A549 (cell line): ENCODE results near the gene CADM2. TPM values are rescaled to one million over a fixed set of nuclear protein-coding genes. Genes with fewer than 3 reads are reported as not detected.

Experiments used
- ATAC-seq, 2 experiments: fragments of 200-7000 bp in 1 of 2; fragments of >200 bp in 1 of 2; cut with Nextera tagmentation in 1 of 2; cut with Tn5 transposase in 1 of 2; 3 replicates each; pipeline versions ENCODE4 v1.8.0 to v1.9.1; 2018 to 2020; ENCODE audit warnings: mild to moderate bottlenecking in 1 of 2, moderate library complexity in 1 of 2
- CTCF ChIA-PET: fragments of 300-600 bp; sonication (Branson Sonifier 250); formaldehyde crosslinking; extraction: SDS; loops from one replicate; lab custom pipeline; 2021; ENCODE audit warnings: antibody characterized with exemption, inconsistent platforms; lab: Yijun Ruan, JAX
- POLR2A ChIA-PET: fragments of 350-600 bp; formaldehyde crosslinking; extraction: SDS; loops from one replicate; lab custom pipeline; 2021; ENCODE audit warnings: antibody characterized with exemption, inconsistent platforms; lab: Yijun Ruan, JAX
- DNase-seq, 2 experiments: peaks; one replicate each; pipeline versions ENCODE4 v3.0.0 to v3.0.0-alpha.2; 2011 to 2016; ENCODE audit warnings: low read depth in 1 of 2, low spot score in 1 of 2
- FAIRE-seq: peaks from 2 replicates; lab custom pipeline; 2011; peaks lifted over from hg19 to GRCh38; lab: Jason Lieb, UNC
- H3K27ac ChIP-seq, 2 experiments: fragments of >200 bp; sonication (Bioruptor Twin); formaldehyde crosslinking; 3 replicates each; pipeline ENCODE4 v1.5.1; 2016 to 2017
- H3K4me1 ChIP-seq: fragments of >200 bp; sonication (Bioruptor Twin); formaldehyde crosslinking; 3 replicates; pipeline ENCODE4 v1.6.1; 2016
- H3K4me2 ChIP-seq: fragments of >200 bp; sonication (Bioruptor Twin); formaldehyde crosslinking; 3 replicates; pipeline ENCODE4 v1.6.1; 2016
- H3K4me3 ChIP-seq: fragments of >200 bp; sonication (Bioruptor Twin); formaldehyde crosslinking; 3 replicates; pipeline ENCODE4 v1.5.1; 2016
- H3K9me3 ChIP-seq: fragments of >200 bp; sonication (Bioruptor Twin); formaldehyde crosslinking; 3 replicates; pipeline ENCODE4 v1.6.1; 2016
- BHLHE40 ChIP-seq: IDR thresholded peaks from 2 replicates; pipeline ENCODE4 v1.6.1; 2012; ENCODE audit warnings: low read depth, low read length, inconsistent platforms
- CEBPB ChIP-seq, 2 experiments: fragments of >200 bp in 1 of 2; sonication (Bioruptor Twin) in 1 of 2; formaldehyde crosslinking in 1 of 2; IDR thresholded peaks; 2 replicates each; pipeline ENCODE4 v1.6.1; 2012 to 2016
- FOSL2 ChIP-seq, 2 experiments: fragments of 450-650 bp in 1 of 2; fragments of >200 bp in 1 of 2; sonication (Bioruptor Twin) in 1 of 2; formaldehyde crosslinking; IDR thresholded peaks; 2 replicates each; pipeline versions ENCODE4 v1.5.0 to v1.6.1; 2016 to 2020; ENCODE audit warnings: mild to moderate bottlenecking in 1 of 2, moderate library complexity in 1 of 2
- FOXS1 ChIP-seq: fragments of 250-450 bp; sonication (Bioruptor Pico); IDR thresholded peaks from 2 replicates; pipeline ENCODE4 v1.5.0; 2020; ENCODE audit warnings: mild to moderate bottlenecking, moderate library complexity
- HOXB13 ChIP-seq: fragments of 250-450 bp; sonication (Bioruptor Pico); IDR thresholded peaks from 2 replicates; pipeline ENCODE4 v1.5.0; 2020; ENCODE audit warnings: low read depth, mild to moderate bottlenecking, moderate library complexity
- MAFK ChIP-seq: fragments of 450-650 bp; IDR thresholded peaks from 2 replicates; pipeline ENCODE4 v1.6.1; 2014; ENCODE audit not compliant: partially characterized antibody
- MYC ChIP-seq: IDR thresholded peaks from 2 replicates; pipeline ENCODE4 v1.6.1; 2012; ENCODE audit warnings: mild to moderate bottlenecking, inconsistent platforms, low read length, improper control_type of control experiment, borderline replicate concordance
- POLR2AphosphoS2 ChIP-seq: conservative IDR thresholded peaks from 2 replicates; pipeline ENCODE4 v1.6.1; 2012; ENCODE audit warnings: low read length, improper control_type of control experiment, inconsistent platforms
- RAD21 ChIP-seq, 2 experiments: fragments of >200 bp in 1 of 2; sonication (Bioruptor Twin) in 1 of 2; formaldehyde crosslinking in 1 of 2; IDR thresholded peaks in 1 of 2; conservative IDR thresholded peaks in 1 of 2; 2 replicates in 1 of 2; 3 replicates in 1 of 2; pipeline ENCODE4 v1.6.1; 2012 to 2018; ENCODE audit warnings: inconsistent platforms in 1 of 2
- RCOR1 ChIP-seq: fragments of 150-350 bp; IDR thresholded peaks from 2 replicates; pipeline ENCODE4 v1.6.1; 2014; ENCODE audit warnings: antibody characterized with exemption, low read length, low read depth
- RFX5 ChIP-seq: fragments of 450-650 bp; IDR thresholded peaks from 2 replicates; pipeline ENCODE4 v1.7.1; 2014; ENCODE audit warnings: antibody characterized with exemption, mild to moderate bottlenecking, moderate library complexity
- SMC3 ChIP-seq: fragments of >200 bp; sonication (Bioruptor Twin); formaldehyde crosslinking; IDR thresholded peaks from 3 replicates; pipeline ENCODE4 v1.6.1; 2018; ENCODE audit warnings: inconsistent platforms
- ZFP36 ChIP-seq: fragments of 450-650 bp; IDR thresholded peaks from 2 replicates; pipeline ENCODE4 v1.6.1; 2014; ENCODE audit warnings: borderline replicate concordance; ENCODE audit not compliant: partially characterized antibody
- ZNF302 ChIP-seq: fragments of 250-450 bp; sonication (Bioruptor Pico); IDR thresholded peaks from 2 replicates; pipeline ENCODE4 v1.9.0; 2021; ENCODE audit warnings: inconsistent platforms, mild to moderate bottlenecking, moderate library complexity
- ZSCAN20 ChIP-seq: fragments of 250-450 bp; sonication (Bioruptor Pico); IDR thresholded peaks from 2 replicates; pipeline ENCODE4 v1.8.0; 2022; ENCODE audit warnings: mild to moderate bottlenecking, moderate library complexity
- WGBS: methylation state at CpG from one replicate; pipeline ENCODE4 v1.1.6; 2017; ENCODE audit errors: missing lambda C conversion rate; 5-methylcytosine and 5-hydroxymethylcytosine counted together
- polyA plus RNA-seq, 4 experiments: library from polyadenylated mRNA; depleted of rRNA in 3 of 4; stranded (reverse); fragments of >200 nt; fragmentation: RNase III in 1 of 4; extraction: RNeasy Plus Mini Kit Qiagen cat#74134 plus additional on column Dnase treatment in 1 of 4; gene quantifications; 2 replicates in 3 of 4; 3 replicates in 1 of 4; pipeline ENCODE4 v1.2.3, GENCODE V29; 2011 to 2017
- TF ChIP-seq, protein P1 (sequence below): fragments of 200-600 bp; sonication (generic); IDR thresholded peaks from 2 replicates; pipeline ENCODE4 v1.6.1; 2016; ENCODE audit warnings: antibody characterized with exemption, mild to moderate bottlenecking, moderate library complexity
- TF ChIP-seq, protein P2 (sequence below): fragments of 150-350 bp; IDR thresholded peaks from 2 replicates; pipeline ENCODE4 v1.6.1; 2014; ENCODE audit warnings: low read depth, mild to moderate bottlenecking, low read length
- TF ChIP-seq, protein P3 (sequence below): fragments of 250-450 bp; sonication (Bioruptor Pico); IDR thresholded peaks from 2 replicates; pipeline ENCODE4 v1.5.0; 2020; ENCODE audit warnings: low read depth, mild to moderate bottlenecking, moderate library complexity
- TF ChIP-seq, protein P4 (sequence below): fragments of >200 bp; sonication (Bioruptor Twin); formaldehyde crosslinking; IDR thresholded peaks from 3 replicates; pipeline ENCODE4 v1.6.1; 2016

CADM2 gene
- polyA plus RNA-seq, 2 of the 4 experiments (the other 2 are of a cell fraction): 0.05 to 0.71 TPM

DNA sequence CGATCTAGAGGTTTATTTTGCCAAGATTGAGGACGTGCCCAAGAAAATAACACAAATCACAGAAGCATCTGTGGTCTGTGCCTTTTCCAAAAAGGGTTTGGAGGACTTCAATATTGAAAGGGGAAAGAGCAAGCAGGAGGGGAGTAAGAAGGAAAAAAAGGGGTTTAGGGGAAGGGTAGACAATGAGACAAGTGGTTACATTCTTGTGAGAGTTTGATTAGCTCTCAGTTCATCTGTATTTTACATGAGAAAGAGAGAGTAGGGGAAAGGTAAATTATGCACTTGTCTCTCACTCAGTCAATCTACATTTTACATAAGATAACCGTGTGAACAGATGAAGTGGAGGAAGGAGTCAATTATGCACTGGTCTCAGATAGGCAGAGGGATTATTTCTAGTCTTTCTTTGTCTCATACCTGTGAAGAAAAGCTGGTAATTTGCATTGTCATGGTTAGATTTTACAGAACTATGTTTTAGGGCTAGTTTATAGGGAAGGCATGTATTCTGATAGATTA lies 931.3 kb downstream of the CADM2 start:
- TF ChIP-seq, protein P1, sequence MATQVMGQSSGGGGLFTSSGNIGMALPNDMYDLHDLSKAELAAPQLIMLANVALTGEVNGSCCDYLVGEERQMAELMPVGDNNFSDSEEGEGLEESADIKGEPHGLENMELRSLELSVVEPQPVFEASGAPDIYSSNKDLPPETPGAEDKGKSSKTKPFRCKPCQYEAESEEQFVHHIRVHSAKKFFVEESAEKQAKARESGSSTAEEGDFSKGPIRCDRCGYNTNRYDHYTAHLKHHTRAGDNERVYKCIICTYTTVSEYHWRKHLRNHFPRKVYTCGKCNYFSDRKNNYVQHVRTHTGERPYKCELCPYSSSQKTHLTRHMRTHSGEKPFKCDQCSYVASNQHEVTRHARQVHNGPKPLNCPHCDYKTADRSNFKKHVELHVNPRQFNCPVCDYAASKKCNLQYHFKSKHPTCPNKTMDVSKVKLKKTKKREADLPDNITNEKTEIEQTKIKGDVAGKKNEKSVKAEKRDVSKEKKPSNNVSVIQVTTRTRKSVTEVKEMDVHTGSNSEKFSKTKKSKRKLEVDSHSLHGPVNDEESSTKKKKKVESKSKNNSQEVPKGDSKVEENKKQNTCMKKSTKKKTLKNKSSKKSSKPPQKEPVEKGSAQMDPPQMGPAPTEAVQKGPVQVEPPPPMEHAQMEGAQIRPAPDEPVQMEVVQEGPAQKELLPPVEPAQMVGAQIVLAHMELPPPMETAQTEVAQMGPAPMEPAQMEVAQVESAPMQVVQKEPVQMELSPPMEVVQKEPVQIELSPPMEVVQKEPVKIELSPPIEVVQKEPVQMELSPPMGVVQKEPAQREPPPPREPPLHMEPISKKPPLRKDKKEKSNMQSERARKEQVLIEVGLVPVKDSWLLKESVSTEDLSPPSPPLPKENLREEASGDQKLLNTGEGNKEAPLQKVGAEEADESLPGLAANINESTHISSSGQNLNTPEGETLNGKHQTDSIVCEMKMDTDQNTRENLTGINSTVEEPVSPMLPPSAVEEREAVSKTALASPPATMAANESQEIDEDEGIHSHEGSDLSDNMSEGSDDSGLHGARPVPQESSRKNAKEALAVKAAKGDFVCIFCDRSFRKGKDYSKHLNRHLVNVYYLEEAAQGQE: no peak
- no peak for TF ChIP-seq FOXS1 (CRISPR knock-in tag)
- peak; percentile 26 for TF ChIP-seq MAFK
- no peak for ATAC-seq
- FAIRE-seq: no peak
- H3K27ac ChIP-seq: no peak overlapping the region
- ChIA-PET CTCF (no interaction called here), POLR2A (no interaction called here)
- H3K4me3 ChIP-seq: no peak overlapping the region
- H3K9me3 ChIP-seq: no peaks in the 10 kb centered on the region
- 9% methylated on average over 3 of the region's 3 CpGs for WGBS
- H3K4me2 ChIP-seq: no peak overlapping the region
- DNase-seq: no peak
- H3K4me1 ChIP-seq: no peaks in the 10 kb centered on the region

DNA sequence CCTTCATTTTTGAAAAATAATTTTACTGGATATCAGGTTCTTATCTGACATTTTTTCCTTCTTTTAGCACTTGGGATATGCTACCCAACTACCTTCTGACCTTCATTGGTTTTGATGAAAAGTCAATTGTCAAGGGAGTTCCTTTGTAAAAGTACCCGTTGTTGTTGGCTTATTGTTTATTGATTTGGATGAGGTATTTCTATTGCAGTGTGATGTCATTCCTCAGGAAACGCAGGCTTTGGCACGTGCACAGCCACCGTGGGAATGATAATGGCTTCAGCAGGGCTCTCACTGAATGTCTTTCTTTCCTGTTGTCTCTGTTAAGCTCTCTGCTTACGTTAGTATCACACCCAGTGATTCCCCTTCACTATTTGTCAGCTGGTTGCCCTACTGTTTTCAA lies 944.6 kb downstream of the CADM2 start:
- FAIRE-seq: no peak
- H3K4me1 ChIP-seq: no peaks in the 10 kb centered on the region
- no peak for ATAC-seq
- ChIA-PET POLR2A (no interaction called here), CTCF (no interaction called here)
- 21% methylated on average over 5 of the region's 5 CpGs for WGBS
- no peak for DNase-seq
- H3K4me3 ChIP-seq: no peak overlapping the region
- H3K9me3 ChIP-seq: no peaks in the 10 kb centered on the region
- H3K27ac ChIP-seq: no peak overlapping the region
- no peak overlapping the region for H3K4me2 ChIP-seq
- TF ChIP-seq HOXB13 (CRISPR knock-in tag): no peak
- TF ChIP-seq ZNF302 (CRISPR knock-in tag): no peak
- TF ChIP-seq, protein P2, sequence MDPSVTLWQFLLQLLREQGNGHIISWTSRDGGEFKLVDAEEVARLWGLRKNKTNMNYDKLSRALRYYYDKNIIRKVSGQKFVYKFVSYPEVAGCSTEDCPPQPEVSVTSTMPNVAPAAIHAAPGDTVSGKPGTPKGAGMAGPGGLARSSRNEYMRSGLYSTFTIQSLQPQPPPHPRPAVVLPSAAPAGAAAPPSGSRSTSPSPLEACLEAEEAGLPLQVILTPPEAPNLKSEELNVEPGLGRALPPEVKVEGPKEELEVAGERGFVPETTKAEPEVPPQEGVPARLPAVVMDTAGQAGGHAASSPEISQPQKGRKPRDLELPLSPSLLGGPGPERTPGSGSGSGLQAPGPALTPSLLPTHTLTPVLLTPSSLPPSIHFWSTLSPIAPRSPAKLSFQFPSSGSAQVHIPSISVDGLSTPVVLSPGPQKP: no peak
- TF ChIP-seq BHLHE40: no peak
- TF ChIP-seq POLR2AphosphoS2: no peak
- TF ChIP-seq RCOR1: no peak
- TF ChIP-seq CEBPB (IDR thresholded peaks at IDR 0.05): no peak
- no peak for TF ChIP-seq SMC3
- TF ChIP-seq RAD21 (conservative IDR thresholded peaks at IDR 0.05 in 1 of 2, IDR thresholded peaks at IDR 0.05 in 1 of 2): no peak
- TF ChIP-seq RFX5: no peak
- TF ChIP-seq, protein P3, sequence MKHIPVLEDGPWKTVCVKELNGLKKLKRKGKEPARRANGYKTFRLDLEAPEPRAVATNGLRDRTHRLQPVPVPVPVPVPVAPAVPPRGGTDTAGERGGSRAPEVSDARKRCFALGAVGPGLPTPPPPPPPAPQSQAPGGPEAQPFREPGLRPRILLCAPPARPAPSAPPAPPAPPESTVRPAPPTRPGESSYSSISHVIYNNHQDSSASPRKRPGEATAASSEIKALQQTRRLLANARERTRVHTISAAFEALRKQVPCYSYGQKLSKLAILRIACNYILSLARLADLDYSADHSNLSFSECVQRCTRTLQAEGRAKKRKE: no peak
- no peak for TF ChIP-seq ZSCAN20
- TF ChIP-seq, protein P4, sequence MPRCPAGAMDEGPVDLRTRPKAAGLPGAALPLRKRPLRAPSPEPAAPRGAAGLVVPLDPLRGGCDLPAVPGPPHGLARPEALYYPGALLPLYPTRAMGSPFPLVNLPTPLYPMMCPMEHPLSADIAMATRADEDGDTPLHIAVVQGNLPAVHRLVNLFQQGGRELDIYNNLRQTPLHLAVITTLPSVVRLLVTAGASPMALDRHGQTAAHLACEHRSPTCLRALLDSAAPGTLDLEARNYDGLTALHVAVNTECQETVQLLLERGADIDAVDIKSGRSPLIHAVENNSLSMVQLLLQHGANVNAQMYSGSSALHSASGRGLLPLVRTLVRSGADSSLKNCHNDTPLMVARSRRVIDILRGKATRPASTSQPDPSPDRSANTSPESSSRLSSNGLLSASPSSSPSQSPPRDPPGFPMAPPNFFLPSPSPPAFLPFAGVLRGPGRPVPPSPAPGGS: no peak
- TF ChIP-seq ZFP36: no peak
- TF ChIP-seq FOSL2 (IDR thresholded peaks at IDR 0.05): no peak
- no peak for TF ChIP-seq FOSL2 (CRISPR knock-in tag; IDR thresholded peaks at IDR 0.05)
- TF ChIP-seq MYC: no peak
- TF ChIP-seq, all 56 proteins: peak for 0
